ENCODE data around the gene PIK3CG.
"Not testable (repeated sequence)": the region's sequence is repeated elsewhere in the genome, so short reads cannot be mapped to it uniquely, and the experiment has no call there.

Gene PIK3CG

GRCh38 chr7:106875508-106875907 is 10.4 kb downstream of the PIK3CG start:
- in situ Hi-C loops (cut with HindIII; ENCODE audit: low pct_ligation_motif_present, low pct_unique_long_range_greater_than_20kb, low sequenced_read_pairs), result no loop called here
- DNase-seq, result no peak

GRCh38 chr7:106878748-106879439 is 13.8 kb downstream of the PIK3CG start:
- no peak for DNase-seq
- in situ Hi-C loops (cut with HindIII; ENCODE audit: low pct_ligation_motif_present, low pct_unique_long_range_greater_than_20kb, low sequenced_read_pairs), result no loop called here

GRCh38 chr7:106881984-106882383 is 16.9 kb downstream of the PIK3CG start:
- in situ Hi-C loops (cut with HindIII; ENCODE audit: low pct_ligation_motif_present, low pct_unique_long_range_greater_than_20kb, low sequenced_read_pairs), result no loop called here
- DNase-seq, result no peak

- in situ Hi-C loops (cut with HindIII; ENCODE audit: low pct_ligation_motif_present, low pct_unique_long_range_greater_than_20kb, low sequenced_read_pairs), result no loop called here
- no peak for DNase-seq
Measured at GRCh38 chr7:106883456-106884026, 18.5 kb downstream of the PIK3CG start.

GRCh38 chr7:106885652-106886051 is 20.6 kb downstream of the PIK3CG start:
- no peak for DNase-seq
- in situ Hi-C loops (cut with HindIII; ENCODE audit: low pct_ligation_motif_present, low pct_unique_long_range_greater_than_20kb, low sequenced_read_pairs), result no loop called here

GRCh38 chr7:106887421-106887820 is 22.3 kb downstream of the PIK3CG start:
- no peak for DNase-seq
- in situ Hi-C loops (cut with HindIII; ENCODE audit: low pct_ligation_motif_present, low pct_unique_long_range_greater_than_20kb, low sequenced_read_pairs), result no loop called here

GRCh38 chr7:106888204-106888603 is 23.1 kb downstream of the PIK3CG start:
- no peak for DNase-seq
- in situ Hi-C loops (cut with HindIII; ENCODE audit: low pct_ligation_motif_present, low pct_unique_long_range_greater_than_20kb, low sequenced_read_pairs), result no loop called here

GRCh38 chr7:106890952-106891351 is 25.9 kb downstream of the PIK3CG start:
- in situ Hi-C loops (cut with HindIII; ENCODE audit: low pct_ligation_motif_present, low pct_unique_long_range_greater_than_20kb, low sequenced_read_pairs), result no loop called here
- DNase-seq, result no peak

- in situ Hi-C loops (cut with HindIII; ENCODE audit: low pct_ligation_motif_present, low pct_unique_long_range_greater_than_20kb, low sequenced_read_pairs), result no loop called here
- DNase-seq, result no peak
Measured at GRCh38 chr7:106891548-106892410, 26.7 kb downstream of the PIK3CG start.

- no peak for DNase-seq
- in situ Hi-C loops (cut with HindIII; ENCODE audit: low pct_ligation_motif_present, low pct_unique_long_range_greater_than_20kb, low sequenced_read_pairs), result no loop called here
Measured at GRCh38 chr7:106893591-106893990, 28.5 kb downstream of the PIK3CG start.

- DNase-seq, result no peak
- in situ Hi-C loops (cut with HindIII; ENCODE audit: low pct_ligation_motif_present, low pct_unique_long_range_greater_than_20kb, low sequenced_read_pairs), result no loop called here
Measured at GRCh38 chr7:106895246-106895864, 30.3 kb downstream of the PIK3CG start.

GRCh38 chr7:106896231-106896630 is 31.1 kb downstream of the PIK3CG start:
- DNase-seq, result no peak
- in situ Hi-C loops (cut with HindIII; ENCODE audit: low pct_ligation_motif_present, low pct_unique_long_range_greater_than_20kb, low sequenced_read_pairs), result no loop called here

- in situ Hi-C loops (cut with HindIII; ENCODE audit: low pct_ligation_motif_present, low pct_unique_long_range_greater_than_20kb, low sequenced_read_pairs); DNase-seq: not testable (repeated sequence)
Measured at GRCh38 chr7:106897553-106897952, 32.5 kb downstream of the PIK3CG start.

GRCh38 chr7:106898967-106899366 is 33.9 kb downstream of the PIK3CG start:
- in situ Hi-C loops (cut with HindIII; ENCODE audit: low pct_ligation_motif_present, low pct_unique_long_range_greater_than_20kb, low sequenced_read_pairs); DNase-seq: not testable (repeated sequence)

- in situ Hi-C loops (cut with HindIII; ENCODE audit: low pct_ligation_motif_present, low pct_unique_long_range_greater_than_20kb, low sequenced_read_pairs), result no loop called here
- DNase-seq, result no peak
Measured at GRCh38 chr7:106901828-106902441, 36.9 kb downstream of the PIK3CG start.

- in situ Hi-C loops (cut with HindIII; ENCODE audit: low pct_ligation_motif_present, low pct_unique_long_range_greater_than_20kb, low sequenced_read_pairs), result no loop called here
- no peak for DNase-seq
Measured at GRCh38 chr7:106905734-106906133, 40.7 kb downstream of the PIK3CG start.

- DNase-seq, result no peak
- in situ Hi-C loops (cut with HindIII; ENCODE audit: low pct_ligation_motif_present, low pct_unique_long_range_greater_than_20kb, low sequenced_read_pairs), result no loop called here
Measured at GRCh38 chr7:106911959-106912358, 46.9 kb downstream of the PIK3CG start.

GRCh38 chr7:106914018-106914607 is 49.0 kb downstream of the PIK3CG start:
- in situ Hi-C loops (cut with HindIII; ENCODE audit: low pct_ligation_motif_present, low pct_unique_long_range_greater_than_20kb, low sequenced_read_pairs), result no loop called here
- no peak for DNase-seq
